ENCODE results near the gene SP140L.
"Not testable (repeated sequence)": the region's sequence is repeated elsewhere in the genome, so short reads cannot be mapped to it uniquely, and the experiment has no call there.

Gene SP140L

GRCh38 chr2:230326453-230327417 lies at the start of gene SP140L:
SP140L (plus strand) TSS chr2:230327193; CDS start chr2:230327270, 77 bp downstream.
- no peaks in the 10 kb centered on the region for H3K27me3 Mint-ChIP-seq

GRCh38 chr2:230282936-230283335 lies 44.1 kb upstream of the SP140L start:
- H3K27me3 Mint-ChIP-seq = no peaks in the 10 kb centered on the region
- H3K27ac Mint-ChIP-seq = no peak overlapping the region
- H3K4me3 Mint-ChIP-seq = no peak overlapping the region
- no peaks in the 10 kb centered on the region for H3K9me3 Mint-ChIP-seq
- peaks cover 35% of the 10 kb centered on the region for H3K36me3 Mint-ChIP-seq
- H3K4me1 Mint-ChIP-seq = peaks cover 2% of the 10 kb centered on the region

More at GRCh38 chr2:230326453-230327417, at the start of gene SP140L:
- peaks cover 32% of the 10 kb centered on the region for H3K36me3 Mint-ChIP-seq
- H3K4me1 Mint-ChIP-seq = peaks cover 79% of the 10 kb centered on the region
- H3K27ac Mint-ChIP-seq = peak within 1 kb of the TSS; percentile 98
- H3K4me3 Mint-ChIP-seq = peak within 1 kb of the TSS; percentile 99
- H3K9me3 Mint-ChIP-seq = no peaks in the 10 kb centered on the region

GRCh38 chr2:230286048-230286447 lies 40.9 kb upstream of the SP140L start:
- no peaks in the 10 kb centered on the region for H3K9me3 Mint-ChIP-seq
- peaks cover 8% of the 10 kb centered on the region for H3K4me1 Mint-ChIP-seq
- no peaks in the 10 kb centered on the region for H3K27me3 Mint-ChIP-seq
- H3K36me3 Mint-ChIP-seq = peaks cover 46% of the 10 kb centered on the region
- H3K27ac Mint-ChIP-seq = peak overlapping the region; percentile 11
- H3K4me3 Mint-ChIP-seq = no peak overlapping the region

- not testable (repeated sequence) for H3K27me3 Mint-ChIP-seq, H3K9me3 Mint-ChIP-seq, H3K27ac Mint-ChIP-seq, H3K4me1 Mint-ChIP-seq, H3K4me3 Mint-ChIP-seq
- peaks cover 66% of the 10 kb centered on the region for H3K36me3 Mint-ChIP-seq
Observed at GRCh38 chr2:230289311-230289710, 37.7 kb upstream of the SP140L start.

GRCh38 chr2:230295192-230295591 lies 31.8 kb upstream of the SP140L start:
- H3K27me3 Mint-ChIP-seq = no peaks in the 10 kb centered on the region
- H3K27ac Mint-ChIP-seq = no peak overlapping the region
- H3K4me1 Mint-ChIP-seq = no peaks in the 10 kb centered on the region
- H3K9me3 Mint-ChIP-seq = no peaks in the 10 kb centered on the region
- no peak overlapping the region for H3K4me3 Mint-ChIP-seq
- H3K36me3 Mint-ChIP-seq = peaks cover 72% of the 10 kb centered on the region

- H3K9me3 Mint-ChIP-seq = no peaks in the 10 kb centered on the region
Observed at GRCh38 chr2:230296917-230297316, 30.1 kb upstream of the SP140L start.

GRCh38 chr2:230299618-230300017 lies 27.4 kb upstream of the SP140L start:
- H3K27me3 Mint-ChIP-seq = no peaks in the 10 kb centered on the region
- peaks cover 9% of the 10 kb centered on the region for H3K9me3 Mint-ChIP-seq
- H3K27ac Mint-ChIP-seq = no peak overlapping the region
- H3K4me1 Mint-ChIP-seq = peaks cover 4% of the 10 kb centered on the region
- H3K4me3 Mint-ChIP-seq = no peak overlapping the region
- H3K36me3 Mint-ChIP-seq = peaks cover 62% of the 10 kb centered on the region

More at GRCh38 chr2:230296917-230297316, 30.1 kb upstream of the SP140L start:
- Mint-ChIP-seq H3K4me3 (no peak overlapping the region), H3K27me3 (no peaks in the 10 kb centered on the region), H3K27ac (no peak overlapping the region), H3K4me1 (peaks cover 4% of the 10 kb centered on the region), H3K36me3 (peaks cover 70% of the 10 kb centered on the region)

GRCh38 chr2:230305416-230306275 lies 21.3 kb upstream of the SP140L start:
- Mint-ChIP-seq H3K4me1 (peaks cover 9% of the 10 kb centered on the region), H3K27ac (no peak overlapping the region), H3K4me3 (no peak overlapping the region), H3K9me3 (peaks cover 9% of the 10 kb centered on the region), H3K27me3 (no peaks in the 10 kb centered on the region), H3K36me3 (peaks cover 33% of the 10 kb centered on the region)

GRCh38 chr2:230306474-230306873 lies 20.5 kb upstream of the SP140L start:
- no peak overlapping the region for H3K4me3 Mint-ChIP-seq
- peaks cover 28% of the 10 kb centered on the region for H3K36me3 Mint-ChIP-seq
- H3K9me3 Mint-ChIP-seq = peaks cover 9% of the 10 kb centered on the region
- H3K4me1 Mint-ChIP-seq = peaks cover 5% of the 10 kb centered on the region
- no peak overlapping the region for H3K27ac Mint-ChIP-seq
- H3K27me3 Mint-ChIP-seq = no peaks in the 10 kb centered on the region

- Mint-ChIP-seq H3K4me3 (no peak overlapping the region), H3K27me3 (no peaks in the 10 kb centered on the region), H3K9me3 (peaks cover 9% of the 10 kb centered on the region), H3K36me3 (peaks cover 29% of the 10 kb centered on the region), H3K4me1 (peaks cover 5% of the 10 kb centered on the region), H3K27ac (no peak overlapping the region)
Observed at GRCh38 chr2:230307485-230307884, 19.5 kb upstream of the SP140L start.

GRCh38 chr2:230308402-230309000 lies 18.5 kb upstream of the SP140L start:
- peaks cover 27% of the 10 kb centered on the region for H3K36me3 Mint-ChIP-seq
- H3K27ac Mint-ChIP-seq = no peak overlapping the region
- no peaks in the 10 kb centered on the region for H3K27me3 Mint-ChIP-seq
- H3K9me3 Mint-ChIP-seq = no peaks in the 10 kb centered on the region
- peaks cover 5% of the 10 kb centered on the region for H3K4me1 Mint-ChIP-seq
- no peak overlapping the region for H3K4me3 Mint-ChIP-seq

GRCh38 chr2:230310792-230311191 lies 16.2 kb upstream of the SP140L start:
- H3K4me3 Mint-ChIP-seq, H3K27ac Mint-ChIP-seq, H3K9me3 Mint-ChIP-seq, H3K27me3 Mint-ChIP-seq: not testable (repeated sequence)
- H3K4me1 Mint-ChIP-seq = peaks cover 14% of the 10 kb centered on the region
- peaks cover 27% of the 10 kb centered on the region for H3K36me3 Mint-ChIP-seq

GRCh38 chr2:230311634-230312033 lies 15.4 kb upstream of the SP140L start:
- Mint-ChIP-seq H3K4me1 (peaks cover 22% of the 10 kb centered on the region), H3K36me3 (peaks cover 27% of the 10 kb centered on the region)
- not testable (repeated sequence) for H3K27ac Mint-ChIP-seq, H3K9me3 Mint-ChIP-seq, H3K4me3 Mint-ChIP-seq, H3K27me3 Mint-ChIP-seq

- H3K36me3 Mint-ChIP-seq = peaks cover 26% of the 10 kb centered on the region
- H3K27ac Mint-ChIP-seq = no peak overlapping the region
- H3K4me3 Mint-ChIP-seq = no peak overlapping the region
Observed at GRCh38 chr2:230312638-230313037, 14.4 kb upstream of the SP140L start.

GRCh38 chr2:230317366-230317765 lies 9.6 kb upstream of the SP140L start:
- Mint-ChIP-seq H3K36me3 (peaks cover 15% of the 10 kb centered on the region), H3K4me3 (no peak overlapping the region), H3K4me1 (peaks cover 74% of the 10 kb centered on the region), H3K27ac (peak overlapping the region; percentile 83), H3K9me3 (no peaks in the 10 kb centered on the region), H3K27me3 (no peaks in the 10 kb centered on the region)

More at GRCh38 chr2:230312638-230313037, 14.4 kb upstream of the SP140L start:
- H3K4me1 Mint-ChIP-seq = peaks cover 32% of the 10 kb centered on the region
- H3K27me3 Mint-ChIP-seq = no peaks in the 10 kb centered on the region
- H3K9me3 Mint-ChIP-seq = no peaks in the 10 kb centered on the region

All from activated naive CD4-positive, alpha-beta T cell treated with anti-CD3 and anti-CD28 coated beads, Interleukin-2, amount 50 U/mL, for 24 hours (primary cell).